HepG2 (cell line): ENCODE measurements around the gene PCNX1. TPM values are rescaled to one million over a fixed set of nuclear protein-coding genes. Genes with fewer than 3 reads are reported as not detected.

ENCODE experiments used
- ATAC-seq: fragments of 200-7000 bp; cut with Tn5 transposase; 3 replicates; pipeline ENCODE4 v1.9.1; 2020; ENCODE audit warnings: mild to moderate bottlenecking, moderate library complexity
- BruUV-seq: library from RNA; stranded (reverse); fragments of 400-500 nt; replicated peaks from 2 replicates; lab custom pipeline; 2021; lab: Mats Ljungman, UMichigan
- CTCF ChIA-PET: fragments of 300-600 bp; formaldehyde crosslinking; extraction: SDS; loops from one replicate; lab custom pipeline; 2021; ENCODE audit warnings: low total read pairs, inconsistent platforms, low intra/inter-chr PET ratio; lab: Yijun Ruan, JAX
- POLR2A ChIA-PET: fragments of 350-600 bp; sonication (Branson Sonifier 250); formaldehyde crosslinking; loops from one replicate; lab custom pipeline; 2020; ENCODE audit warnings: antibody characterized with exemption, inconsistent platforms; lab: Yijun Ruan, JAX
- DNase-seq: peaks from one replicate; pipeline ENCODE4 v3.0.0-alpha.2; 2015; ENCODE audit warnings: low spot score
- FAIRE-seq: peaks from 3 replicates; lab custom pipeline; 2011; peaks lifted over from hg19 to GRCh38; lab: Jason Lieb, UNC
- H2AFZ ChIP-seq: one replicate; pipeline ENCODE4 v1.6.1; 2011; ENCODE audit warnings: low read length, inconsistent platforms
- H3K27ac ChIP-seq: fragments of 300-600 bp; 3 replicates; pipeline ENCODE4 v1.8.0; 2011; ENCODE audit warnings: mixed run types, mild to moderate bottlenecking, mixed read lengths, low read length, inconsistent platforms; ENCODE audit not compliant: insufficient read depth; ENCODE audit errors: extremely low read length
- H3K27me3 ChIP-seq, 2 experiments: fragments of 200-600 bp in 1 of 2; 2 replicates in 1 of 2; 3 replicates in 1 of 2; pipeline versions ENCODE4 v1.6.0 to v1.8.0; 2011; ENCODE audit warnings: low read length in 2 of 2, mild to moderate bottlenecking in 2 of 2, moderate library complexity in 2 of 2, inconsistent platforms in 1 of 2; ENCODE audit not compliant: insufficient read depth in 2 of 2, control insufficient read depth in 1 of 2
- H3K36me3 ChIP-seq, 2 experiments: fragments of 200-600 bp in 1 of 2; replicated peaks in 1 of 2; 2 replicates in 1 of 2; 3 replicates in 1 of 2; pipeline versions ENCODE4 v1.5.1 to v1.8.0; 2011; ENCODE audit warnings: low read length in 2 of 2, inconsistent platforms in 1 of 2; ENCODE audit not compliant: insufficient read depth in 2 of 2, control insufficient read depth in 1 of 2
- H3K4me1 ChIP-seq: 2 replicates; pipeline ENCODE4 v1.5.1; 2012; ENCODE audit warnings: low read length, inconsistent platforms; ENCODE audit not compliant: insufficient read depth
- H3K4me2 ChIP-seq: 2 replicates; pipeline ENCODE4 v1.6.0; 2011; ENCODE audit warnings: low read depth, low read length, inconsistent platforms
- H3K4me3 ChIP-seq, 3 experiments: fragments of 200-600 bp in 1 of 3; sonication (generic), shearing (Covaris generic) in 1 of 3; replicated peaks in 1 of 3; 2 replicates each; pipeline ENCODE4 v1.5.1; 2011 to 2016; ENCODE audit warnings: low read length in 3 of 3, inconsistent platforms in 2 of 3, low read depth in 2 of 3, mild to moderate bottlenecking in 2 of 3, control low read depth in 1 of 3, mixed read lengths in 1 of 3; ENCODE audit not compliant: insufficient read depth in 1 of 3
- H3K79me2 ChIP-seq: one replicate; pipeline ENCODE4 v1.6.1; 2011; ENCODE audit warnings: low read length, inconsistent platforms; ENCODE audit not compliant: insufficient read depth
- H3K9ac ChIP-seq: 2 replicates; pipeline ENCODE4 v1.6.0; 2011; ENCODE audit warnings: mild to moderate bottlenecking, low read depth, low read length, inconsistent platforms; ENCODE audit not compliant: insufficient read depth
- H3K9me3 ChIP-seq: 2 replicates; pipeline ENCODE4 v1.5.1; 2012; ENCODE audit warnings: mild to moderate bottlenecking, low read length
- H4K20me1 ChIP-seq: 2 replicates; pipeline ENCODE4 v1.6.0; 2011; ENCODE audit warnings: inconsistent platforms, mild to moderate bottlenecking, low read length, moderate library complexity; ENCODE audit not compliant: insufficient read depth
- CENPT ChIP-seq: sonication (generic); formaldehyde crosslinking; IDR thresholded peaks from 2 replicates; pipeline ENCODE4 v1.8.0; 2022; ENCODE audit warnings: low read depth, mild to moderate bottlenecking, moderate library complexity, missing genetic modification reagents
- HNF1A ChIP-seq, 2 experiments: sonication (generic) in 1 of 2; formaldehyde crosslinking in 1 of 2; IDR thresholded peaks; 2 replicates each; pipeline versions ENCODE4 v1.4.0 to v1.6.1; 2016 to 2020; ENCODE audit warnings: borderline replicate concordance in 1 of 2, low read depth in 1 of 2, mild to moderate bottlenecking in 1 of 2, missing genetic modification reagents in 1 of 2
- KDM3A ChIP-seq: IDR thresholded peaks from 2 replicates; pipeline ENCODE4 v1.6.1; 2018; ENCODE audit warnings: low read depth, missing compliant biosample characterization
- NFYB ChIP-seq: sonication (generic); formaldehyde crosslinking; IDR thresholded peaks from 2 replicates; pipeline ENCODE4 v1.4.0; 2020; ENCODE audit warnings: missing genetic modification reagents
- NONO ChIP-seq, 2 experiments: fragments of 450-650 bp in 1 of 2; sonication (generic) in 1 of 2; formaldehyde crosslinking in 1 of 2; IDR thresholded peaks in 1 of 2; conservative IDR thresholded peaks in 1 of 2; 2 replicates each; pipeline versions ENCODE4 v1.6.1 to v1.8.0; 2017 to 2022; ENCODE audit warnings: mild to moderate bottlenecking in 1 of 2, missing genetic modification reagents in 1 of 2, moderate library complexity in 1 of 2
- PRDM15 ChIP-seq: sonication (generic); formaldehyde crosslinking; IDR thresholded peaks from 2 replicates; pipeline ENCODE4 v1.4.0; 2020; ENCODE audit warnings: missing genetic modification reagents
- RBFOX2 ChIP-seq: fragments of 200-400 bp; formaldehyde crosslinking; IDR thresholded peaks from 2 replicates; pipeline ENCODE4 v1.6.1; 2017; ENCODE audit warnings: low read depth, mild to moderate bottlenecking, low read length
- TFDP2 ChIP-seq: sonication (generic); formaldehyde crosslinking; IDR thresholded peaks from 2 replicates; pipeline ENCODE4 v1.4.0; 2020; ENCODE audit warnings: missing genetic modification reagents
- TP53 ChIP-seq: sonication (generic); formaldehyde crosslinking; conservative IDR thresholded peaks from 2 replicates; pipeline ENCODE4 v1.4.0; 2020; ENCODE audit warnings: missing genetic modification reagents
- WGBS: methylation state at CpG from one replicate; pipeline ENCODE4 v1.1.6; 2017; ENCODE audit warnings: low lambda C conversion rate; 5-methylcytosine and 5-hydroxymethylcytosine counted together
- in situ Hi-C: cut with HindIII; loops from 2 replicates; pipeline ENCODE4 v1.10.0; 2017; ENCODE audit warnings: low pct_unique_long_range_greater_than_20kb; ENCODE audit not compliant: extremely low pct_ligation_motif_present
- intact Hi-C: fragments of 100-400 bp; cut with micrococcal nuclease; formaldehyde crosslinking; loops from one replicate; pipeline ENCODE4 v1.10.0; 2022; ENCODE audit not compliant: unreplicated experiment
- polyA plus RNA-seq, 8 experiments: library from polyadenylated mRNA; depleted of rRNA in 3 of 8; stranded (reverse) in 7 of 8; unstranded in 1 of 8; fragments of >200 nt; fragmentation: Illumina TruSeq in 4 of 8; extraction: Trizol in 4 of 8; gene quantifications; 2 replicates each; pipeline versions ENCODE4 v1.2.1 to v1.2.3, GENCODE V29; 2011 to 2016; ENCODE audit warnings: low read depth in 4 of 8, missing spikeins in 1 of 8, mixed read lengths in 1 of 8; ENCODE audit not compliant: insufficient read depth in 1 of 8
- total RNA-seq, 5 experiments: library from RNA; depleted of rRNA; stranded (reverse); fragments of >200 nt; fragmentation: Illumina TruSeq; extraction: Trizol; gene quantifications; 2 replicates each; pipeline ENCODE4 v1.2.3, GENCODE V29; 2016; ENCODE audit warnings: low read depth in 1 of 5
- TF ChIP-seq, protein P1 (sequence below): sonication (generic); formaldehyde crosslinking; IDR thresholded peaks from 2 replicates; pipeline ENCODE4 v1.4.0; 2020; ENCODE audit warnings: missing genetic modification reagents

PCNX1 gene
- total and polyA plus RNA-seq, 2 of the 13 experiments (the other 11 are each of a cell fraction or from before 2014, with no cell fraction given): 24.9 to 30.3 TPM

DNA sequence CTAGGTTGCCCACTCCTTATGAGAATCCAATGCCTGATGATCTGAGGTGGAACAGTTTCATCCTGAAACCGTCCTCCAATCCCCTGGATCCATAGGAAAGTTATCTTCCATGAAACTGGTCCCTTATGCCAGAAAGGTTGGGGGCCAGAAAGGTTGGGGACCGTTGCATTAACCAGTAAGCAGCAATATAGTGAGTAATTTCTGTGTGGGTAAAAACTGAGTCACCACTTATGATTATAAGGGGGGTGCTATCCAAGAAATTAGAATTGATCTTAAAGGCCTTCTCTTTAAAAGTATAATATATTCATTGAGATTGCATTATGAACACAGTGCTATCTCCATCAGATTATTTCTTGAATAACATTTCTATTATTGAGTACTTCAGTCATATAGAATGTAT lies 97.2 kb downstream of the PCNX1 start (continued):
- TF ChIP-seq, protein P1, sequence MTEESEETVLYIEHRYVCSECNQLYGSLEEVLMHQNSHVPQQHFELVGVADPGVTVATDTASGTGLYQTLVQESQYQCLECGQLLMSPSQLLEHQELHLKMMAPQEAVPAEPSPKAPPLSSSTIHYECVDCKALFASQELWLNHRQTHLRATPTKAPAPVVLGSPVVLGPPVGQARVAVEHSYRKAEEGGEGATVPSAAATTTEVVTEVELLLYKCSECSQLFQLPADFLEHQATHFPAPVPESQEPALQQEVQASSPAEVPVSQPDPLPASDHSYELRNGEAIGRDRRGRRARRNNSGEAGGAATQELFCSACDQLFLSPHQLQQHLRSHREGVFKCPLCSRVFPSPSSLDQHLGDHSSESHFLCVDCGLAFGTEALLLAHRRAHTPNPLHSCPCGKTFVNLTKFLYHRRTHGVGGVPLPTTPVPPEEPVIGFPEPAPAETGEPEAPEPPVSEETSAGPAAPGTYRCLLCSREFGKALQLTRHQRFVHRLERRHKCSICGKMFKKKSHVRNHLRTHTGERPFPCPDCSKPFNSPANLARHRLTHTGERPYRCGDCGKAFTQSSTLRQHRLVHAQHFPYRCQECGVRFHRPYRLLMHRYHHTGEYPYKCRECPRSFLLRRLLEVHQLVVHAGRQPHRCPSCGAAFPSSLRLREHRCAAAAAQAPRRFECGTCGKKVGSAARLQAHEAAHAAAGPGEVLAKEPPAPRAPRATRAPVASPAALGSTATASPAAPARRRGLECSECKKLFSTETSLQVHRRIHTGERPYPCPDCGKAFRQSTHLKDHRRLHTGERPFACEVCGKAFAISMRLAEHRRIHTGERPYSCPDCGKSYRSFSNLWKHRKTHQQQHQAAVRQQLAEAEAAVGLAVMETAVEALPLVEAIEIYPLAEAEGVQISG (CRISPR knock-in tag): no peak
- TF ChIP-seq PRDM15 (CRISPR knock-in tag) (no peak), NONO (IDR thresholded peaks at IDR 0.05) (no peak), NONO (CRISPR knock-in tag; conservative IDR thresholded peaks at IDR 0.05) (no peak)

GRCh38 chr14:71005076-71005475 lies 97.8 kb downstream of the PCNX1 start:
- no peak overlapping the region for H2AFZ ChIP-seq
- in situ Hi-C loops: no loop called here
- intact Hi-C loops: no loop called here
- BruUV-seq: no TSS peak
- H3K4me1 ChIP-seq: peaks cover 8% of the 10 kb centered on the region
- no peaks in the 10 kb centered on the region for H4K20me1 ChIP-seq
- no peak for DNase-seq
- no peak overlapping the region for H3K27ac ChIP-seq
- H3K36me3 ChIP-seq: 0 out of 5 replicates have a peak, but pooled peaks cover 0 to 4% of the 10 kb centered on the region in 2 experiments
- CTCF ChIA-PET: no interaction called here
- no peaks in the 10 kb centered on the region for H3K27me3 ChIP-seq
- H3K4me3 ChIP-seq: no peak overlapping the region
- 99% methylated on average over 4 of the region's 4 CpGs for WGBS
- POLR2A ChIA-PET: no interaction called here
- H3K4me2 ChIP-seq: no peak overlapping the region
- no peaks in the 10 kb centered on the region for H3K9me3 ChIP-seq
- no peak overlapping the region for H3K9ac ChIP-seq
- no peaks in the 10 kb centered on the region for H3K79me2 ChIP-seq
- FAIRE-seq: no peak
- ATAC-seq: no peak
- no peak for TF ChIP-seq RBFOX2
- no peak for TF ChIP-seq CENPT (CRISPR knock-in tag)
- no peak for TF ChIP-seq HNF1A (IDR thresholded peaks at IDR 0.05; ENCODE audit: low read depth)
- no peak for TF ChIP-seq HNF1A (CRISPR knock-in tag; IDR thresholded peaks at IDR 0.05; ENCODE audit: borderline replicate concordance)
- TF ChIP-seq NFYB (CRISPR knock-in tag): no peak
- TF ChIP-seq TFDP2 (CRISPR knock-in tag): no peak
- no peak for TF ChIP-seq KDM3A (CRISPR knock-in tag)
- TF ChIP-seq TP53 (CRISPR knock-in tag): no peak
